B cell (primary cell): Measurements from ENCODE around the gene SNAPC3. TPM values are rescaled to one million over a fixed set of nuclear protein-coding genes. Genes with fewer than 3 reads are reported as not detected.
"Not testable (repeated sequence)": the region's sequence is repeated elsewhere in the genome, so short reads cannot be mapped to it uniquely, and the experiment has no call there.

Source experiments
- ATAC-seq: fragments of 200-7000 bp; cut with Tn5 transposase; one replicate; pipeline ENCODE4 v1.10.0; 2021; ENCODE audit warnings: low read depth, mild to moderate bottlenecking, moderate number of reproducible peaks, moderate library complexity
- CTCF ChIA-PET: fragments of 350-600 bp; sonication (Branson Sonifier 250); formaldehyde crosslinking; loops from one replicate; lab custom pipeline; 2021; ENCODE audit warnings: antibody characterized with exemption, inconsistent platforms; lab: Charles Lee
- POLR2A ChIA-PET: fragments of 350-600 bp; sonication (Branson Sonifier 250); formaldehyde crosslinking; loops from one replicate; lab custom pipeline; 2021; ENCODE audit warnings: antibody characterized with exemption; lab: Charles Lee
- DNase-seq: peaks from one replicate; pipeline ENCODE4 v3.0.0; 2013
- H2AFZ ChIP-seq: 2 replicates; pipeline ENCODE4 v1.6.1; 2012; ENCODE audit warnings: mild to moderate bottlenecking, low read depth, low read length; ENCODE audit not compliant: insufficient read depth, poor library complexity, severe bottlenecking
- H3K27ac ChIP-seq, 2 donors: 1 replicate in 1 of 2; 2 replicates in 1 of 2; pipeline ENCODE4 v1.5.1; 2012 to 2013; ENCODE audit warnings: low read length in 2 of 2, mild to moderate bottlenecking in 2 of 2, moderate library complexity in 1 of 2
- H3K27me3 ChIP-seq, 4 experiments: fragments of 200-600 bp in 1 of 4; sonication (generic) in 1 of 4; replicated peaks in 1 of 4; 1 replicate in 2 of 4; 2 replicates in 2 of 4; pipeline versions ENCODE4 v1.6.1 to v1.7.0; 2013 to 2016; ENCODE audit warnings: low read length in 3 of 4, mild to moderate bottlenecking in 2 of 4, mixed read lengths in 1 of 4, moderate library complexity in 1 of 4; ENCODE audit not compliant: insufficient read depth in 4 of 4, control insufficient read depth in 3 of 4; ENCODE audit errors: control extremely low read depth in 1 of 4
- H3K36me3 ChIP-seq, 2 experiments: replicated peaks in 1 of 2; 1 replicate in 1 of 2; 2 replicates in 1 of 2; pipeline versions ENCODE4 v1.6.1 to v1.7.1; 2013; ENCODE audit warnings: low read length in 1 of 2; ENCODE audit not compliant: insufficient read depth in 2 of 2, control insufficient read depth in 1 of 2; ENCODE audit errors: control extremely low read depth in 1 of 2, extremely low read depth in 1 of 2
- H3K4me1 ChIP-seq, 2 donors: fragments of 200-600 bp in 1 of 2; sonication (generic) in 1 of 2; 1 replicate in 1 of 2; 2 replicates in 1 of 2; pipeline versions ENCODE4 v1.5.1 to v1.6.1; 2013 to 2017; ENCODE audit warnings: low read length in 2 of 2; ENCODE audit not compliant: control insufficient read depth in 2 of 2, insufficient read depth in 2 of 2
- H3K4me2 ChIP-seq: replicated peaks from 2 replicates; pipeline ENCODE3; 2012; ENCODE audit warnings: mild to moderate bottlenecking, low read depth, low read length; ENCODE audit not compliant: poor library complexity, severe bottlenecking
- H3K4me3 ChIP-seq, 5 experiments: fragments of 200-600 bp in 1 of 5; sonication (generic) in 1 of 5; 1 replicate in 3 of 5; 2 replicates in 2 of 5; pipeline versions ENCODE4 v1.5.1 to v1.7.0; 2011 to 2016; ENCODE audit warnings: low read length in 4 of 5, mild to moderate bottlenecking in 4 of 5, low read depth in 2 of 5, control low read depth in 1 of 5, moderate library complexity in 1 of 5; ENCODE audit not compliant: insufficient read depth in 1 of 5; ENCODE audit errors: control extremely low read depth in 1 of 5, extremely low read depth in 1 of 5
- H3K79me2 ChIP-seq: fragments of 200-600 bp; sonication (generic); one replicate; pipeline ENCODE4 v1.6.0; 2016; ENCODE audit warnings: low read length; ENCODE audit not compliant: control insufficient read depth, insufficient read depth
- H3K9ac ChIP-seq: fragments of 200-600 bp; sonication (generic); 2 replicates; pipeline ENCODE4 v1.6.1; 2017; ENCODE audit warnings: mild to moderate bottlenecking, low read length, moderate library complexity
- H3K9me3 ChIP-seq, 3 donors: one replicate each; pipeline versions ENCODE4 v1.6.1 to v1.7.1; 2013; ENCODE audit warnings: low read length in 2 of 3; ENCODE audit not compliant: control insufficient read depth in 2 of 3, insufficient read depth in 1 of 3; ENCODE audit errors: control extremely low read depth in 1 of 3
- H4K20me1 ChIP-seq: 2 replicates; pipeline ENCODE4 v1.6.0; 2012; ENCODE audit warnings: mild to moderate bottlenecking, low read length; ENCODE audit not compliant: insufficient read depth, control insufficient read depth, poor library complexity, severe bottlenecking
- H3K27ac Mint-ChIP-seq: one replicate; pipeline ENCODE4 v1.8.0; 2021; ENCODE audit warnings: mixed read lengths
- H3K27me3 Mint-ChIP-seq: one replicate; pipeline ENCODE4 v1.8.0; 2021; ENCODE audit warnings: mixed read lengths
- H3K4me1 Mint-ChIP-seq: one replicate; pipeline ENCODE4 v1.8.0; 2021; ENCODE audit warnings: mixed read lengths
- H3K4me3 Mint-ChIP-seq: one replicate; pipeline ENCODE4 v1.8.0; 2021; ENCODE audit warnings: mixed read lengths
- H3K9me3 Mint-ChIP-seq: one replicate; pipeline ENCODE4 v1.8.0; 2022; ENCODE audit warnings: mixed read lengths; ENCODE audit not compliant: insufficient read depth
- CTCF ChIP-seq: fragments of 200-600 bp; IDR thresholded peaks from one replicate; pipeline ENCODE4 v1.8.0; 2022; ENCODE audit warnings: antibody characterized with exemption, mild to moderate bottlenecking
- EZH2 ChIP-seq: IDR thresholded peaks from 2 replicates; pipeline ENCODE4 v1.6.1; 2012; ENCODE audit warnings: borderline replicate concordance, low read depth, mild to moderate bottlenecking, moderate library complexity, low read length; ENCODE audit not compliant: insufficient read depth, poor library complexity, severe bottlenecking
- WGBS: methylation state at CpG from one replicate; pipeline ENCODE4 v1.1.5; 2013; ENCODE audit warnings: missing lambda C conversion rate; ENCODE audit not compliant: insufficient coverage; 5-methylcytosine and 5-hydroxymethylcytosine counted together
- intact Hi-C: fragments of 100-400 bp; cut with micrococcal nuclease; formaldehyde crosslinking; loops from one replicate; pipeline ENCODE4 v1.10.0; 2022
- polyA plus RNA-seq: library from polyadenylated mRNA; depleted of rRNA; stranded (reverse); fragments of >200 nt; gene quantifications from 2 replicates; pipeline ENCODE4 v1.2.3, GENCODE V29; 2012
- total RNA-seq, 2 donors: library from RNA; stranded (reverse); fragments of 120-200 nt in 1 of 2; gene quantifications; 1 replicate in 1 of 2; 2 replicates in 1 of 2; pipeline versions ENCODE4 v1.2.3 to v1.2.4, GENCODE V29; 2013 to 2022

SNAPC3 gene
- total and polyA plus RNA-seq, 2 donors (not counting 1 experiment from before 2014, with no cell fraction given) = 16.6 to 48.3 TPM

- H3K9me3 ChIP-seq = no peaks in the 10 kb centered on the region
- H3K27me3 ChIP-seq = no peaks in the 10 kb centered on the region
- DNase-seq = no peak
- ChIA-PET POLR2A (interaction anchor here (0.7 kb wide), 1 partner anchor 15 kb away, joined by 3 read pairs; no protein-coding TSS in a partner anchor), CTCF (no interaction called here)
- ATAC-seq = no peak
- Mint-ChIP-seq H3K9me3 (no peaks in the 10 kb centered on the region), H3K27ac (no peak overlapping the region), H3K27me3 (no peaks in the 10 kb centered on the region), H3K4me1 (peaks cover 22% of the 10 kb centered on the region), H3K4me3 (no peak overlapping the region)
- no peak overlapping the region for H3K4me3 ChIP-seq
- peaks cover 33% of the 10 kb centered on the region for H4K20me1 ChIP-seq
- no peak overlapping the region for H3K4me2 ChIP-seq
- TF ChIP-seq CTCF (no peak), EZH2 (no peak)
- peaks cover 90% of the 10 kb centered on the region for H3K79me2 ChIP-seq
- H3K4me1 ChIP-seq = peaks cover 0 to 5% of the 10 kb centered on the region in 2 donors
- peaks cover 3 to 51% of the 10 kb centered on the region in 2 experiments for H3K36me3 ChIP-seq
- intact Hi-C loops = no loop called here
- no peak overlapping the region for H3K27ac ChIP-seq
- no peak overlapping the region for H2AFZ ChIP-seq
- H3K9ac ChIP-seq = no peak overlapping the region
- no CpG with 5 or more reads among the region's 3 CpGs for WGBS
Measured at GRCh38 chr9:15433661-15434060, 11.0 kb downstream of the SNAPC3 start.

- no peak overlapping the region for H3K4me3 ChIP-seq
- ATAC-seq = no peak
- H3K4me2 ChIP-seq = no peak overlapping the region
- no peak for DNase-seq
- TF ChIP-seq CTCF (no peak), EZH2 (no peak)
- no peak overlapping the region for H3K27ac ChIP-seq
- H3K36me3 ChIP-seq = peaks cover 3 to 47% of the 10 kb centered on the region in 2 experiments
- H2AFZ ChIP-seq = no peak overlapping the region
- H3K9me3 ChIP-seq = peaks cover 0 to 6% (median 0%) of the 10 kb centered on the region in 3 donors
- Mint-ChIP-seq H3K27me3 (no peaks in the 10 kb centered on the region), H3K27ac (no peak overlapping the region), H3K4me1 (peaks cover 7% of the 10 kb centered on the region), H3K9me3 (no peaks in the 10 kb centered on the region), H3K4me3 (no peak overlapping the region)
- intact Hi-C loops = no loop called here
- no peaks in the 10 kb centered on the region for H3K27me3 ChIP-seq
- H3K4me1 ChIP-seq = no peaks in the 10 kb centered on the region
- no peak overlapping the region for H3K9ac ChIP-seq
- peaks cover 34% of the 10 kb centered on the region for H4K20me1 ChIP-seq
- CTCF ChIA-PET = interaction anchor here (1.0 kb wide), 1 partner anchor 86 kb away, joined by 3 read pairs; no protein-coding TSS in a partner anchor
- POLR2A ChIA-PET = no interaction called here
- WGBS = no CpG with 5 or more reads among the region's 7 CpGs
- H3K79me2 ChIP-seq = peaks cover 74% of the 10 kb centered on the region
Measured at GRCh38 chr9:15438891-15439290, 16.2 kb downstream of the SNAPC3 start.

- Histone ChIP-seq H3K79me2 (peaks cover 49% of the 10 kb centered on the region), H4K20me1 (peaks cover 26% of the 10 kb centered on the region), H3K36me3 (peaks cover 6 to 53% of the 10 kb centered on the region in 2 experiments)
- H3K9ac ChIP-seq, H3K9me3 Mint-ChIP-seq, H3K27ac Mint-ChIP-seq, CTCF ChIA-PET, H3K27me3 ChIP-seq, POLR2A ChIA-PET, H3K4me3 ChIP-seq, intact Hi-C loops, H3K4me1 Mint-ChIP-seq, H3K4me3 Mint-ChIP-seq, DNase-seq, H3K9me3 ChIP-seq, H3K4me1 ChIP-seq, H3K4me2 ChIP-seq, ATAC-seq, H3K27me3 Mint-ChIP-seq, H3K27ac ChIP-seq, H2AFZ ChIP-seq: not testable (repeated sequence)
- 100% methylated on average over 6 of the region's 29 CpGs for WGBS
Measured at GRCh38 chr9:15441841-15442240, 19.2 kb downstream of the SNAPC3 start.
